Large intestine (tissue), 3 donors: ENCODE measurements around the gene SLC1A2. TPM values are rescaled to one million over a fixed set of nuclear protein-coding genes. Genes with fewer than 3 reads are reported as not detected.

Source experiments
- DNase-seq, 2 donors: peaks; one replicate each; pipeline versions ENCODE4 v3.0.0 to v3.0.0-alpha.2; 2013
- H3K27ac ChIP-seq: one replicate; pipeline ENCODE4 v1.5.1; 2013; ENCODE audit warnings: low read length
- H3K27me3 ChIP-seq: 2 replicates; pipeline ENCODE4 v1.6.1; 2013; ENCODE audit warnings: low read length; ENCODE audit not compliant: control insufficient read depth, insufficient read depth
- H3K36me3 ChIP-seq: 2 replicates; pipeline ENCODE4 v1.6.1; 2013; ENCODE audit warnings: low read length; ENCODE audit not compliant: control insufficient read depth, insufficient read depth
- H3K4me1 ChIP-seq: one replicate; pipeline ENCODE4 v1.6.1; 2013; ENCODE audit warnings: low read length; ENCODE audit not compliant: control insufficient read depth, insufficient read depth
- H3K4me3 ChIP-seq: one replicate; pipeline ENCODE4 v1.5.1; 2013; ENCODE audit warnings: low read length
- H3K9me3 ChIP-seq: one replicate; pipeline ENCODE4 v1.6.1; 2013; ENCODE audit warnings: mild to moderate bottlenecking, low read depth, low read length, moderate library complexity; ENCODE audit not compliant: control insufficient read depth
- WGBS: methylation state at CpG from one replicate; pipeline ENCODE4 v1.1.5; 2013; ENCODE audit warnings: low lambda C conversion rate; ENCODE audit not compliant: insufficient coverage; 5-methylcytosine and 5-hydroxymethylcytosine counted together
- polyA plus RNA-seq: library from polyadenylated mRNA; unstranded; fragments of 120-200 nt; gene quantifications from one replicate; pipeline ENCODE4 v1.2.1, GENCODE V29; 2013

The SLC1A2 gene
- polyA plus RNA-seq, 1 donor, result 0.49 TPM

DNA sequence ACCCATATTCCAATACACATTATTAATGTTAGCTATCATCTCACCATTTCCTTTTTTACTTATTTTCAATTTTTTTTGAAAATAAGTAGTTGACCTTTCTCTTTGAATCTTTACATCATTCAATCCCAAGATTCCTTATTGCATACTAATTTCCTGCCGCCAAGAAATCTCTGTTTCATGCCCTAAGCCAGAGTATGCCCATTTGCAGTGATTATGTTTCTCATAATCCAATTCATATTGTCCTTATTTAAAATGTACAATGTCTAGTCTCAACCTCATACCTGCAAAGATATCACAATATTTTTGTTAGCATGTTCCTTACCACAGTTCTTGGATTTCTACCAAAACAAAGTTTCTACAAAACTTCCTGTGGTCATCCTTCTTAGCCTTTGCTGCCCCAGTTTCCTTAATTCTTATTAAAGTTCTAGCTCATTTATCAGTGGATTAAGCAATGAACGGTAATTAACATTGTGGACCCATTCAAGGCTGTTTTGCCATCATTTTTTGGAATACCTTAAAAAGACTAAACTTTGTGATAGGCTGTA lies 205.1 kb downstream of the SLC1A2 start:
- Histone ChIP-seq H3K9me3 (no peaks in the 10 kb centered on the region), H3K27ac (no peak overlapping the region), H3K27me3 (peaks cover 2% of the 10 kb centered on the region), H3K36me3 (peaks cover 6% of the 10 kb centered on the region), H3K4me1 (no peaks in the 10 kb centered on the region), H3K4me3 (no peak overlapping the region)
- no CpG with 5 or more reads among the region's 2 CpGs for WGBS
- no peak for DNase-seq

- WGBS, result 88% methylated on average over 2 of the region's 3 CpGs
- H3K27ac ChIP-seq, result no peak overlapping the region
- no peaks in the 10 kb centered on the region for H3K4me1 ChIP-seq
- H3K4me3 ChIP-seq, result no peak overlapping the region
- peaks cover 6% of the 10 kb centered on the region for H3K36me3 ChIP-seq
- peaks cover 2% of the 10 kb centered on the region for H3K27me3 ChIP-seq
- DNase-seq, result no peak
- no peaks in the 10 kb centered on the region for H3K9me3 ChIP-seq
These were observed 207.4 kb downstream of the SLC1A2 start for GRCh38 chr11:35211952-35212351.

DNA sequence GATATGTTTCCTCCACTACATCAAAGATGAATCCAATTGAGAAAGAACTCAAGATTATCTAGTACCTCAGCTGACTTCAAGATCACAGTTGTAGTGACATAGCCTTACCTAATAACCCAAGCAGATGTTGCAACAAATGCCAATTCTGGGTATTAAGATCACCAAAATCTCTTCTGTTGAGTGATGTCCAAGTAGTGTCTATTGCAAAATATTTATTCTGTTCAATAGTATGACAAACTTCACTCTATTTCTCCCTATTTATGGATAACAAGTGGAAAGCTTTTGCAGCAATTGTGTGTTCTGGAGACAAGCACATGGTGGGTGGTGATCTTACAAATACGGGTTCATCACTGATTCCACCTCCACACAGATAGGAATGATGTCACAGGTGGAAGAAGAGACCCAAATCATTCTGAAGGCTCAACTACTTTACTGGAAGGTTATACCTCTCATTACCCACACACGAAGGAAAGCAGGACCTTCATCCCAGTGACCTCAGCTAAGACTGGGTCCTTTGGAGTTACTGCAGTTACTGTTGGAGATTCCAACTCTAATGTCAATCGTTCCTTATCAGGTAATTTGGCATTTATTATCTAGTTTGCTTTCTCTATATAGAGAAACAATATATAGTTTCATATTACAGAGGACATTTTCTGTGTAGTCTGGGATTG lies 208.3 kb downstream of the SLC1A2 start:
- Histone ChIP-seq H3K36me3 (peaks cover 4% of the 10 kb centered on the region), H3K27ac (no peak overlapping the region)

DNA sequence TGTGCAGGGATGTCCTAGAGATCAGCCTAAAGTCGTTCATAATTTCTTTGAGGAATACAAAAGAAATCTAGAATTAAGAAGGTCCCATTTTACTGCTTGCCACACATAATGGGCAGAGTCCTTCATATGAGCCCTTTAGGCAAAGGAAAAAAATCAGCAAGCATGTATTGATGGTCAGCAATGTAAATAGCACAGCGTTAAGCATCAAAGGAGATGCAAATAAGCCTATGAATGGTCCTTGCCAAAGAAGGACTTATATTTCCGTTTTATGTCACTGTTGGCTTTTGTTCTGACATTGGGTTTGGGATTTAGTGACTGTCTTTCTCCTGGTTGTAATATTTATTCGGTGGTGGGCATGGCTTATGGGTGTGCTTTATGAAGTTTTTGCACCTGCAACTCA lies 210.6 kb downstream of the SLC1A2 start:
- Histone ChIP-seq H3K27ac (no peak overlapping the region), H3K4me3 (no peak overlapping the region), H3K27me3 (peaks cover 3% of the 10 kb centered on the region), H3K9me3 (no peaks in the 10 kb centered on the region), H3K4me1 (no peaks in the 10 kb centered on the region), H3K36me3 (no peaks in the 10 kb centered on the region)
- DNase-seq, result no peak
- no CpG with 5 or more reads among the region's 4 CpGs for WGBS

More for the DNA sequence above, 208.3 kb downstream of the SLC1A2 start:
- DNase-seq, result no peak
- Histone ChIP-seq H3K9me3 (no peaks in the 10 kb centered on the region), H3K27me3 (peaks cover 2% of the 10 kb centered on the region), H3K4me3 (no peak overlapping the region), H3K4me1 (no peaks in the 10 kb centered on the region)
- no CpG with 5 or more reads among the region's 3 CpGs for WGBS

DNA sequence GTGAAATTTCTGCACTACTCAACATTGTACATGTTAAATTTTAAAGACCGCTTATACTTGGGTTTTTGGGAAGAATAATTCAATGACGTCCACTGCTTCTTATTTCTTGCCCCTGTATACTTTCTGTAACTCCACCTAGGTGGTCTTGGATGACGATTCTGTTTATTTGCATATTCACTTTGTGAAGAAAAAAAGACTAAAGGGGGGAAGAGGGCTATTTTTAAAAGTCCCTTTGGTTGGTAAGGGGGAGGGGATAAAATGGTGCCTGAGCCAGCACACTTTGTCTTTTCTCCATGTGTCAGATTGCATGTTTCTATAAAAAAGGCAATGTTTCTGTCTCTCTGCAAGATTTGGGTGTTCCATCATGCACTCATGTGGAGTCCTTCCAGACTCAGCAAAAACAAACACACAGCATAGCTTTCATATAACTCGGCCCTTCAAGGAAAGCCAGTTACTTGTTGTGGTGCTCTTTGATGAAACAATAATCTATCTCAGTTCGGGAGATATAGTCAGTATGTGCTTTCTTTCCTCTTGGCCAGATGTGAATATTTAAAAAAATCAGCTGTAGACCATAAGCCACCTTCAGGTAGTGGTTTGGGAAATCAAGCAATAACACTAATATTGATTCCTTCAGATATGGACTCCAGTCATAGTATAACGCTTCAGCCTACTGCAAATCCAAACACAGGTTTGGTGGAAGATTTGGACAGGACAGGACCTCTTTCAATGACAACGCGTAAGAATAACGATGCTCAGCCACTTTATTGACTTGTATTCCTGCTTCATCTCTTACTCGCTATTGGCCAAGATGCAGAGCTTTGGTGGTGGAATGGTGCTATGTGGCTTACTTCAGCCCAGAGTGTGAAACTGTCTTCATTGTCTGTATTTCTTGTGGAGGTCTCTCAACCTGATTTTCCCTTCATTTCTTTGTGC lies 211.6 kb downstream of the SLC1A2 start:
- Histone ChIP-seq H3K4me1 (no peaks in the 10 kb centered on the region), H3K36me3 (no peaks in the 10 kb centered on the region), H3K4me3 (no peak overlapping the region), H3K9me3 (no peaks in the 10 kb centered on the region), H3K27me3 (peaks cover 3% of the 10 kb centered on the region), H3K27ac (no peak overlapping the region)
- 100% methylated on average over 1 of the region's 10 CpGs for WGBS
- no peak for DNase-seq

- no peak for DNase-seq
- WGBS, result no CpG with 5 or more reads among the region's 1 CpG
- Histone ChIP-seq H3K4me3 (no peak overlapping the region), H3K27me3 (peaks cover 3% of the 10 kb centered on the region), H3K27ac (no peak overlapping the region), H3K36me3 (no peaks in the 10 kb centered on the region), H3K9me3 (no peaks in the 10 kb centered on the region), H3K4me1 (no peaks in the 10 kb centered on the region)
These were observed 212.7 kb downstream of the SLC1A2 start for GRCh38 chr11:35206616-35207015.

GRCh38 chr11:35204614-35205013 lies 214.7 kb downstream of the SLC1A2 start:
- Histone ChIP-seq H3K27me3 (peaks cover 2% of the 10 kb centered on the region), H3K27ac (no peak overlapping the region), H3K36me3 (no peaks in the 10 kb centered on the region), H3K9me3 (no peaks in the 10 kb centered on the region), H3K4me3 (no peak overlapping the region), H3K4me1 (no peaks in the 10 kb centered on the region)
- no CpG with 5 or more reads among the region's 5 CpGs for WGBS
- no peak for DNase-seq

Other genes with a start within 250 kb of the SLC1A2 start
- gene PAMR1, start 106.1 kb upstream of the SLC1A2 start, polyA plus RNA-seq, result 8.3 TPM
- gene FJX1, start 198.9 kb upstream of the SLC1A2 start, polyA plus RNA-seq, result 3.5 TPM
- 40.5 TPM for gene TRIM44, start 243.2 kb upstream of the SLC1A2 start, polyA plus RNA-seq